Neuronal stem cell (in vitro differentiated cells): Measurements from ENCODE around the gene CLCA1. TPM values are rescaled to one million over a fixed set of nuclear protein-coding genes. Genes with fewer than 3 reads are reported as not detected.

Source experiments
- DNase-seq: peaks from one replicate; pipeline ENCODE4 v3.0.0-alpha.2; 2013; ENCODE audit warnings: low spot score
- H2AFZ ChIP-seq: one replicate; pipeline ENCODE4 v1.6.1; 2013; ENCODE audit warnings: mild to moderate bottlenecking, low read length, inconsistent platforms
- H2AK5ac ChIP-seq: 2 replicates; pipeline ENCODE4 v1.6.1; 2013; ENCODE audit warnings: low read depth, mild to moderate bottlenecking, inconsistent platforms, low read length, moderate library complexity, mixed read lengths
- H2BK120ac ChIP-seq: 2 replicates; pipeline ENCODE4 v1.6.1; 2013; ENCODE audit warnings: low read depth, mild to moderate bottlenecking, inconsistent platforms, low read length, moderate library complexity, mixed read lengths
- H2BK12ac ChIP-seq: one replicate; pipeline ENCODE4 v1.6.1; 2013; ENCODE audit warnings: low read length, inconsistent platforms
- H2BK15ac ChIP-seq: 2 replicates; pipeline ENCODE4 v1.6.1; 2013; ENCODE audit warnings: mild to moderate bottlenecking, low read length, inconsistent platforms, mixed read lengths
- H2BK5ac ChIP-seq: one replicate; pipeline ENCODE4 v1.6.1; 2013; ENCODE audit warnings: inconsistent platforms, mild to moderate bottlenecking, low read length, moderate library complexity
- H3K14ac ChIP-seq: one replicate; pipeline ENCODE4 v1.6.1; 2013; ENCODE audit warnings: low read length, inconsistent platforms
- H3K18ac ChIP-seq: 2 replicates; pipeline ENCODE4 v1.6.1; 2013; ENCODE audit warnings: low read length, inconsistent platforms
- H3K23ac ChIP-seq: 2 replicates; pipeline ENCODE4 v1.6.1; 2013; ENCODE audit warnings: low read depth, mild to moderate bottlenecking, mixed read lengths, low read length, inconsistent platforms; ENCODE audit not compliant: poor library complexity
- H3K27ac ChIP-seq: replicated peaks from 3 replicates; pipeline ENCODE4 v1.5.1; 2013; ENCODE audit warnings: low read length, inconsistent platforms
- H3K27me3 ChIP-seq, 3 experiments: 2 replicates each; pipeline ENCODE4 v1.6.1; 2013; ENCODE audit warnings: low read length in 3 of 3, mild to moderate bottlenecking in 2 of 3, inconsistent platforms in 1 of 3, low read depth in 1 of 3, mixed read lengths in 1 of 3, moderate library complexity in 1 of 3; ENCODE audit not compliant: control insufficient read depth in 3 of 3, insufficient read depth in 3 of 3
- H3K36me3 ChIP-seq, 2 donors: replicated peaks in 1 of 2; 2 replicates each; pipeline ENCODE4 v1.6.1; 2013; ENCODE audit warnings: low read length in 2 of 2; ENCODE audit not compliant: control insufficient read depth in 2 of 2, insufficient read depth in 2 of 2
- H3K4ac ChIP-seq: 2 replicates; pipeline ENCODE4 v1.6.1; 2013; ENCODE audit warnings: inconsistent platforms, mild to moderate bottlenecking, low read length, moderate library complexity
- H3K4me1 ChIP-seq, 2 donors: 1 replicate in 1 of 2; 2 replicates in 1 of 2; pipeline ENCODE4 v1.6.1; 2013; ENCODE audit warnings: low read length in 2 of 2, low read depth in 1 of 2; ENCODE audit not compliant: control insufficient read depth in 2 of 2, insufficient read depth in 1 of 2
- H3K4me2 ChIP-seq: one replicate; pipeline ENCODE4 v1.6.1; 2013; ENCODE audit warnings: mild to moderate bottlenecking, low read length, inconsistent platforms; ENCODE audit not compliant: insufficient read depth, poor library complexity, severe bottlenecking
- H3K4me3 ChIP-seq, 2 donors: 2 replicates each; pipeline ENCODE4 v1.5.1; 2013; ENCODE audit warnings: low read length in 2 of 2, mild to moderate bottlenecking in 2 of 2, inconsistent platforms in 1 of 2, moderate library complexity in 1 of 2
- H3K79me1 ChIP-seq: one replicate; pipeline ENCODE4 v1.6.1; 2013; ENCODE audit warnings: low read depth, mild to moderate bottlenecking, inconsistent platforms, low read length, moderate library complexity
- H3K9ac ChIP-seq: one replicate; pipeline ENCODE4 v1.6.1; 2013; ENCODE audit warnings: mild to moderate bottlenecking, low read depth, low read length, inconsistent platforms; ENCODE audit not compliant: poor library complexity
- H3K9me3 ChIP-seq, 2 donors: replicated peaks in 1 of 2; 2 replicates each; pipeline versions ENCODE3 to v1.6.1; 2013; ENCODE audit warnings: low read length in 2 of 2, mild to moderate bottlenecking in 2 of 2, inconsistent platforms in 1 of 2, low read depth in 1 of 2, mixed read lengths in 1 of 2, moderate library complexity in 1 of 2; ENCODE audit not compliant: control insufficient read depth in 2 of 2, insufficient read depth in 1 of 2
- H4K8ac ChIP-seq: one replicate; pipeline ENCODE4 v1.6.1; 2013; ENCODE audit warnings: low read depth, mild to moderate bottlenecking, inconsistent platforms, low read length, moderate library complexity
- H4K91ac ChIP-seq: one replicate; pipeline ENCODE4 v1.6.1; 2013; ENCODE audit warnings: low read length, low read depth, mild to moderate bottlenecking, inconsistent platforms; ENCODE audit not compliant: poor library complexity
- whole genome bisulfite sequencing, 2 donors: extraction: QIAGEN DNeasy Blood & Tissue Kit; methylation state at CpG; one replicate each; pipeline ENCODE4 v1.1.7; 2013; ENCODE audit warnings: missing lambda C conversion rate in 2 of 2, mixed read lengths in 1 of 2; ENCODE audit not compliant: insufficient read length in 2 of 2, insufficient replicate concordance in 1 of 2; ENCODE audit errors: extremely low coverage in 2 of 2; 5-methylcytosine and 5-hydroxymethylcytosine counted together
- polyA plus RNA-seq, 2 experiments: library from polyadenylated mRNA; stranded (reverse); fragments of 200-250 nt; gene quantifications; one replicate each; pipeline ENCODE4 v1.2.3, GENCODE V29; 2013

Gene CLCA1
- polyA plus RNA-seq (2013, experiment 1 of 2): not detected
- not detected for polyA plus RNA-seq (2013, experiment 2 of 2)

GRCh38 chr1:86468501-86468977 lies at the start of gene CLCA1:
TSS of gene CLCA1 (plus strand) at chr1:86468927. CDS start at chr1:86468972, 45 bp downstream.
- H2AK5ac ChIP-seq: no peak within 1 kb of the TSS
- H4K8ac ChIP-seq: no peak within 1 kb of the TSS
- H2BK120ac ChIP-seq: no peak within 1 kb of the TSS
- no peaks in the 10 kb centered on the region for H3K4me1 ChIP-seq
- H3K27ac ChIP-seq: no peak within 1 kb of the TSS
- no peaks in the 10 kb centered on the region for H3K79me1 ChIP-seq
- H3K4me3 ChIP-seq: no peak within 1 kb of the TSS
- no peaks in the 10 kb centered on the region for H3K27me3 ChIP-seq
- no peak within 1 kb of the TSS for H3K14ac ChIP-seq
- no peak within 1 kb of the TSS for H2BK15ac ChIP-seq
- H3K9ac ChIP-seq: no peak within 1 kb of the TSS
- H2AFZ ChIP-seq: no peak within 1 kb of the TSS
- H3K4ac ChIP-seq: no peak within 1 kb of the TSS
- H3K4me2 ChIP-seq: no peak within 1 kb of the TSS
- no peak within 1 kb of the TSS for H3K18ac ChIP-seq
- no peak within 1 kb of the TSS for H2BK12ac ChIP-seq
- H2BK5ac ChIP-seq: no peak within 1 kb of the TSS
- WGBS, 2 donors: no CpG with 5 or more reads among the region's 7 CpGs
- DNase-seq: no peak
- no peak within 1 kb of the TSS for H3K23ac ChIP-seq
- no peak within 1 kb of the TSS for H4K91ac ChIP-seq
- H3K9me3 ChIP-seq: peaks cover 0 to 2% of the 10 kb centered on the region in 2 donors
- H3K36me3 ChIP-seq: no peaks in the 10 kb centered on the region

GRCh38 chr1:86419277-86419903 lies 49.3 kb upstream of the CLCA1 start:
- Histone ChIP-seq H4K91ac (no peak overlapping the region), H2AK5ac (no peak overlapping the region), H3K4me3 (no peak overlapping the region), H2BK5ac (no peak overlapping the region), H3K4me2 (no peak overlapping the region), H3K9ac (no peak overlapping the region), H3K27me3 (peaks cover 0 to 8% (median 0%) of the 10 kb centered on the region in 3 experiments), H2BK120ac (no peak overlapping the region), H3K4ac (no peak overlapping the region), H3K9me3 (no peaks in the 10 kb centered on the region), H4K8ac (no peak overlapping the region), H2BK15ac (no peak overlapping the region), H2AFZ (no peak overlapping the region), H3K27ac (no peak overlapping the region), H3K23ac (no peak overlapping the region), H2BK12ac (no peak overlapping the region), H3K36me3 (no peaks in the 10 kb centered on the region), H3K79me1 (no peaks in the 10 kb centered on the region), H3K4me1 (no peaks in the 10 kb centered on the region), H3K18ac (no peak overlapping the region), H3K14ac (no peak overlapping the region)
- no peak for DNase-seq
- WGBS, 2 donors: no CpG with 5 or more reads among the region's 4 CpGs

GRCh38 chr1:86421601-86422280 lies 47.0 kb upstream of the CLCA1 start:
- Histone ChIP-seq H3K79me1 (no peaks in the 10 kb centered on the region), H3K9ac (no peak overlapping the region), H3K4me1 (no peaks in the 10 kb centered on the region), H2BK120ac (no peak overlapping the region), H3K27me3 (peaks cover 0 to 8% (median 0%) of the 10 kb centered on the region in 3 experiments), H4K91ac (no peak overlapping the region), H3K14ac (no peak overlapping the region), H3K4me2 (no peak overlapping the region), H3K9me3 (no peaks in the 10 kb centered on the region), H3K18ac (no peak overlapping the region), H3K27ac (no peak overlapping the region), H2AFZ (no peak overlapping the region), H3K36me3 (no peaks in the 10 kb centered on the region), H4K8ac (no peak overlapping the region), H3K4ac (no peak overlapping the region), H2BK5ac (no peak overlapping the region), H3K4me3 (no peak overlapping the region), H2AK5ac (no peak overlapping the region), H2BK15ac (no peak overlapping the region), H3K23ac (no peak overlapping the region), H2BK12ac (no peak overlapping the region)
- WGBS, 2 donors: no CpG with 5 or more reads among the region's 7 CpGs
- DNase-seq: no peak

- Histone ChIP-seq H3K4me3 (no peak overlapping the region), H2AK5ac (no peak overlapping the region), H3K79me1 (no peaks in the 10 kb centered on the region), H3K27ac (no peak overlapping the region), H3K4ac (no peak overlapping the region), H3K4me1 (no peaks in the 10 kb centered on the region), H3K23ac (no peak overlapping the region), H2BK12ac (no peak overlapping the region), H3K36me3 (no peaks in the 10 kb centered on the region), H3K4me2 (no peak overlapping the region), H4K8ac (no peak overlapping the region), H3K14ac (no peak overlapping the region), H3K9ac (no peak overlapping the region), H2BK120ac (no peak overlapping the region), H3K9me3 (no peaks in the 10 kb centered on the region), H2BK5ac (no peak overlapping the region), H2AFZ (no peak overlapping the region), H3K27me3 (peaks cover 0 to 8% (median 0%) of the 10 kb centered on the region in 3 experiments), H3K18ac (no peak overlapping the region), H4K91ac (no peak overlapping the region), H2BK15ac (no peak overlapping the region)
- no peak for DNase-seq
These were observed 45.3 kb upstream of the CLCA1 start for GRCh38 chr1:86423473-86423872.
